ENCODE results near the gene DGLUCY.
"Not testable (repeated sequence)": the region's sequence is repeated elsewhere in the genome, so short reads cannot be mapped to it uniquely, and the experiment has no call there.

DGLUCY gene

GRCh38 chr14:91264151-91265150 lies 150.6 kb downstream of the DGLUCY start:
- no peak for DNase-seq

- no peak for DNase-seq
Measured at GRCh38 chr14:91265404-91265803, 151.5 kb downstream of the DGLUCY start.

GRCh38 chr14:91266276-91266675 lies 152.4 kb downstream of the DGLUCY start:
- not testable (repeated sequence) for DNase-seq

- no peak for DNase-seq
Measured at GRCh38 chr14:91267965-91268437, 154.1 kb downstream of the DGLUCY start.

DNA sequence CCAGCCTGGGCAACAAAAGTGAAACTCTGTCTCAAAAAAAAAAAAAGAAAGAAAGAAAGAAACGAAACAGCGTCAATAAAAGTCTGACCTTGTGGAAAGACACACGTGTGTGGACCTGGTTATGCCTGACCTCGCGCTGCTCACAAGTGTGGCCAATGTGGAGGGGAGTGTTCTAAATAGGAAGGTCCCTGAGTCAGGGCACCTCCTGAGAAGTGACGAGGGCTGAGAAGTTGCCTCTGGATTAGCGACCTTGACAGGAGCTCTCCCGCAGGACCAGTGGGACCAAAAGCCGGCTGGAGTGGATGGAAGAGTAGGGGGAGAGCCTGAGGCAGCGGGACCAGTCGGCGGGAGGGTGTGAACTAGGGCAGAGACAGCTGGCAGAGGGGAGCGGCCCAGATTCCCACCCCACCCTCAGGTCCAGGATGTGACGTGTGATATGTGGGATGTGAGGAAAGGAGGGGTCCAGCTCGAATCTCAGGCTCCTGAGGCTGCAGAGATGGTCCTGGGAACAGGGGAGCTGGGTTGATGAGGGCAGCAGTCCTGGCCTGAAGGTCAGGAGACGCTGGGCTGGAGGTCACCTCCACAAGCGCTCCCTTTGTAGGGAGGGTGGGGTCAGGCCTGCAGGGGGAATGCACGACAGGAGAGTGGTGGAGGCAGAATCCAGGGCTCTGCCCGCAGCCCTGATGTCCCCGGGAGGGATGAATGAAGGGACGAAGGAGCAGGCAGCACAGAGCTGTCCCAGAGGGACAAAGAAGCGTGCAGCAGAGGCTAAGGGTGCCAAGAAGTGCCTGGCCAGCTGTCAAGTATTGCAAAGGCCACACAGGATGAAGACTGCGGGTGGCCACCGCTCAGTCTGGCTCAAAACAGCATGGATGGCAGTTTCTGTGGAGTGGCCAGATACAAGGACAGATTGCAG lies 155.5 kb downstream of the DGLUCY start:
- no peak for DNase-seq

DNA sequence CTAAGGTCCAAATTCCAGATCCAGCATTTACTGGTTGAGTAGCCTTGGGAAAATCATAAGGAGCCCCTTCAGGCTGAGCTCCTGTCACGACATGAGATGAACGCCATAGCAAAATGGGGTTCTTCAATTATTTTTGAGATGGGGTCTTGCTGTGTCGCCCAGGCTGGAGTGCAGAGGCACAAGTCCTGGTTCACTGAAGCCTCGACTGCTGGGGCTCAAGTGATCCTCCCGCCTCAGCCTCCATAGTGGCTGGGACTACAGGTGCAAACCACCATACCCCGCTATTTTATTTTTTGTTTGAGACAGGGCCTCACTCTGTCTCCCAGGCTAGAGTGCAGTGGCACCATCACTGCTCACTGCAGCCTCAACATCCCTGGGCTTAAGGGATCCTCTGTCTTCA lies 156.3 kb downstream of the DGLUCY start:
- DNase-seq: no peak

- no peak for DNase-seq
Measured at GRCh38 chr14:91270619-91271018, 156.7 kb downstream of the DGLUCY start.

DNA sequence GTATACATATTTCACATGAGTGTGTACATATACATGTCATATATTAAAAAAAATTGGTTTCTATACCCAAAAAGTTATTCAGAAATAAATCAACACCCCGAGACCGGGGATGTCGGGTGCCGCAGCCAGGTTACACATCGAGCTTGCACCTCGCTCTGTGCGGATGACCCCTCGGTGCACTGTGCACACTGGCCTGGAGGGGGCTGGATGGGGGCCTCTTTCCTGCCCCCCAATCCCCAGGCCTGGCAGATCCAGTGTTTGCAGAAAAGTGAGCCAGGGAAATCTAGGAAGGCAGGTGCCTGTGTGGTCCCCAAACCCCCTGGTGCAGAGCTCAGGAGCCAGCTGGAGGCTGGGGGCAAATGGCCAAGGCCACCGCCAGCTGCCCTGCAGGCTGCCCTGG lies 157.8 kb downstream of the DGLUCY start:
- DNase-seq: no peak

- no peak for DNase-seq
Measured at GRCh38 chr14:91272341-91273272, 158.7 kb downstream of the DGLUCY start.

GRCh38 chr14:91273273-91273884 lies 159.5 kb downstream of the DGLUCY start:
- DNase-seq: no peak

DNA sequence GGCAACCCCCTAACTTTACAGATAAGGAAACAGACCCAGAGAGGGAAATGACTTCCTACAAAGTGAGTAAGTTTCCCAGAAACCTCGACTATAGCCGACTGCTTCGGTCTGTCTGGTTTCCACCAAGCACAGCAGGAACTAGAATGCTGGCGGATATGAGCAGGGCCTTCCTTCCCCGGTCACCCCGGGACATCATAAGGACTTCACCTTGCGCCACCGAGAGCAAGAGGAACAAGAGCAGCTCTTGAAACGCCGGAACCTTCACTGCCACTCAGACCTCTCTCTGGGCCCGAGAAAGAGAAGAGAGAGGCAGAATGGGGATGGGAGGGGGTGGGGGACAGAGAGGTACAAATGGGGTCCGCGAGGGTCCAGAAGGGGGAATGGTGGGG lies 160.0 kb downstream of the DGLUCY start:
- DNase-seq: no peak

GRCh38 chr14:91274796-91275195 lies 160.9 kb downstream of the DGLUCY start:
- no peak for DNase-seq

Data from stimulated activated CD4-positive, alpha-beta T cell treated with anti-CD3 and anti-CD28 coated beads, Interleukin-12 subunit alpha, Interleukin-12 subunit beta, amount 100 ng/mL, for 4 hours (primary cell).